Sciatic nerve (tissue), 2 donors: ENCODE data around the gene MFAP4. TPM values are rescaled to one million over a fixed set of nuclear protein-coding genes. Genes with fewer than 3 reads are reported as not detected.
A peak's percentile ranks its signal among the peaks of the same experiment; 100 is the strongest.

Source experiments
- ATAC-seq: fragments of 200-7000 bp; cut with Tn5 transposase; one replicate; pipeline ENCODE4 v1.9.1; 2020; ENCODE audit warnings: mild to moderate bottlenecking, moderate library complexity
- DNase-seq: peaks from one replicate; pipeline ENCODE4 v3.0.0-alpha.2; 2020; ENCODE audit warnings: low spot score
- intact Hi-C: fragments of 100-400 bp; cut with DNase I; formaldehyde crosslinking; loops from one replicate; pipeline ENCODE4 v1.14.2; 2022
- total RNA-seq: library from RNA; stranded (reverse); fragmentation: NEBNext Ultra II Directional; extraction: Animal tissue kit (Norgen Biotek cat#: 25700); gene quantifications from one replicate; pipeline ENCODE4 v1.2.1, GENCODE V29; 2021
- donor health status: DM: no; HTN: no; CAD: no.
- donor health status: DM: no; HTN: no; CAD: no.

The MFAP4 gene
- total RNA-seq, 1 donor from 2014 or later, result 115 TPM

GRCh38 chr17:19388791-19389785, 2.1 kb upstream of the MFAP4 start:
- peak; percentile 62 for DNase-seq
- intact Hi-C loops, result no loop called here
- ATAC-seq, result no peak

- DNase-seq, result peak; percentile 45
- ATAC-seq, result peak; percentile 38
- intact Hi-C loops, result no loop called here
Observed at GRCh38 chr17:19387921-19388521, 1.0 kb upstream of the MFAP4 start.

- intact Hi-C loops, result no loop called here
- ATAC-seq, result peak; percentile 44
- peak; percentile 76 for DNase-seq
Observed at GRCh38 chr17:19386051-19386929, 700 bp downstream of the MFAP4 start.

GRCh38 chr17:19385521-19385983, 1.4 kb downstream of the MFAP4 start:
- ATAC-seq, result no peak
- intact Hi-C loops, result no loop called here
- DNase-seq, result peak; percentile 58

GRCh38 chr17:19384723-19385391, 2.1 kb downstream of the MFAP4 start:
- intact Hi-C loops, result no loop called here
- peak; percentile 95 for DNase-seq

GRCh38 chr17:19383681-19384470, 3.1 kb downstream of the MFAP4 start:
- DNase-seq, result peak; percentile 62
- intact Hi-C loops, result no loop called here
- ATAC-seq, result no peak

More at GRCh38 chr17:19384723-19385391, 2.1 kb downstream of the MFAP4 start:
- ATAC-seq, result peak; percentile 83

- intact Hi-C loops, result no loop called here
- ATAC-seq (no peak), DNase-seq (peak; percentile 55)
Observed at GRCh38 chr17:19382531-19383444, 4.2 kb downstream of the MFAP4 start.

GRCh38 chr17:19381741-19382444, 5.1 kb downstream of the MFAP4 start:
- no peak for ATAC-seq
- intact Hi-C loops, result no loop called here
- DNase-seq, result peak; percentile 55

GRCh38 chr17:19381361-19381740, 5.6 kb downstream of the MFAP4 start:
- intact Hi-C loops, result no loop called here
- no peak for ATAC-seq
- DNase-seq, result peak; percentile 54

GRCh38 chr17:19380481-19381301, 6.3 kb downstream of the MFAP4 start:
- peak; percentile 60 for DNase-seq
- intact Hi-C loops, result no loop called here
- no peak for ATAC-seq

GRCh38 chr17:19379361-19380065, 7.5 kb downstream of the MFAP4 start:
- no peak for ATAC-seq
- DNase-seq, result no peak
- intact Hi-C loops, result no loop called here

- intact Hi-C loops, result no loop called here
- DNase-seq (no peak), ATAC-seq (no peak)
Observed at GRCh38 chr17:19378416-19379360, 8.3 kb downstream of the MFAP4 start, which contains the start of gene MAPK7. TSS of gene MAPK7 (plus strand) at chr17:19378498. CDS start at chr17:19378901, 403 bp downstream.

GRCh38 chr17:19377602-19378415, 9.2 kb downstream of the MFAP4 start:
- intact Hi-C loops, result no loop called here
- DNase-seq (peak; percentile 99), ATAC-seq (peak; percentile 97)
